Measurements from ENCODE around the gene UBL7.

DNA sequence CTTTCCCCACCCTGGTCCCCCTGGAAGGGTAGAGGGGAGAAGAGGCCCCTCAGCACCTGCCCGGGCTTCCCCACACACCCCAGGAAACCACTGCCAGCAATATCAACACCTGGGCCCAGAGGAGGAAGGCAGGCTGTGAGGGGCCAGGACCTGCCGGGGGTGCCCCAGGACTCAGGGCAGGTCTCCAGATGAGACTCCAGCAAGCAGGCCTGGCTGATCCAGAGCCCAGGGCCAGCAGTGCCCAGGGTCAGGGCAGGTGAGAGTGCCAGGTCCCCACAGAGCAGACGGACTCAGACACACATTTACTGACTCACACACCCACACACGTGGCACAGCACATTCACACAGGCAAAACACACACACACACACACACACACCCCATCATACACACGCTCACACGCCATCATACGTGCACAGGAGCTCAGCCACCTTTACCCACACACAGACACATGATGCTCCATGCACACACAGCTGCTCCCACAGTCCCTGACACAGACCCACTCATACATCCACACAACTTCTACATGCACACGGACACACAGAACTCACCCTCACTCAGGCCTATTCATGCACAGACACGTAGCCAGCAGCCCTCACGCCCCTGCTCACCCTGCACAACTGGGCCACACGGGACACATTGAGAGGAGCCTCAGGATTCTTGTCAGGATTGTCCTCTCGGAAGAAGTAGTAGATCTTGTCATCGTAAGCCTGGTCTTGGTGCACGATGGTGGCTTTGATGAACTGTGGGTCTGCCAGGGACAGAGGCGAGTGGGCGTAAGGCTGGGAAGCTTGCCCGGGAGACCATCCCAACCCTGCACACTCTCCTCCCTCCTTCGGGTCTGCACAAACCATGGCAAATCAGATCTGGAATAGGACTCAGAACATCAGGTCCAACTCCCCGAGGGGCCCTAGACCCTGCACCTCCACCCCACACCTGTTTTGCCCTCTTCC, 44.7 kb downstream of the UBL7 start:
- TF ChIP-seq, protein P1, sequence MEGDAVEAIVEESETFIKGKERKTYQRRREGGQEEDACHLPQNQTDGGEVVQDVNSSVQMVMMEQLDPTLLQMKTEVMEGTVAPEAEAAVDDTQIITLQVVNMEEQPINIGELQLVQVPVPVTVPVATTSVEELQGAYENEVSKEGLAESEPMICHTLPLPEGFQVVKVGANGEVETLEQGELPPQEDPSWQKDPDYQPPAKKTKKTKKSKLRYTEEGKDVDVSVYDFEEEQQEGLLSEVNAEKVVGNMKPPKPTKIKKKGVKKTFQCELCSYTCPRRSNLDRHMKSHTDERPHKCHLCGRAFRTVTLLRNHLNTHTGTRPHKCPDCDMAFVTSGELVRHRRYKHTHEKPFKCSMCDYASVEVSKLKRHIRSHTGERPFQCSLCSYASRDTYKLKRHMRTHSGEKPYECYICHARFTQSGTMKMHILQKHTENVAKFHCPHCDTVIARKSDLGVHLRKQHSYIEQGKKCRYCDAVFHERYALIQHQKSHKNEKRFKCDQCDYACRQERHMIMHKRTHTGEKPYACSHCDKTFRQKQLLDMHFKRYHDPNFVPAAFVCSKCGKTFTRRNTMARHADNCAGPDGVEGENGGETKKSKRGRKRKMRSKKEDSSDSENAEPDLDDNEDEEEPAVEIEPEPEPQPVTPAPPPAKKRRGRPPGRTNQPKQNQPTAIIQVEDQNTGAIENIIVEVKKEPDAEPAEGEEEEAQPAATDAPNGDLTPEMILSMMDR (IDR thresholded peaks at IDR 0.05), result no peak
- TF ChIP-seq EP300 (IDR thresholded peaks at IDR 0.05) (no peak), POLR2A (IDR thresholded peaks at IDR 0.05) (no peak)

Data from gastroesophageal sphincter (tissue), 3 donors.